Activated CD8-positive, alpha-beta memory T cell treated with anti-CD3 and anti-CD28 coated beads, Interleukin-2, amount 50 U/mL, for 24 hours (primary cell): ENCODE measurements around the gene CDH26.
"Not testable (repeated sequence)": the region's sequence is repeated elsewhere in the genome, so short reads cannot be mapped to it uniquely, and the experiment has no call there.

Experiments
- DNase-seq: peaks from one replicate; pipeline ENCODE4 v3.0.0-alpha.2; 2020; ENCODE audit errors: extremely low read depth

CDH26 gene

GRCh38 chr20:59940956-59941294, 17.3 kb upstream of the CDH26 start:
- DNase-seq: no peak

DNA sequence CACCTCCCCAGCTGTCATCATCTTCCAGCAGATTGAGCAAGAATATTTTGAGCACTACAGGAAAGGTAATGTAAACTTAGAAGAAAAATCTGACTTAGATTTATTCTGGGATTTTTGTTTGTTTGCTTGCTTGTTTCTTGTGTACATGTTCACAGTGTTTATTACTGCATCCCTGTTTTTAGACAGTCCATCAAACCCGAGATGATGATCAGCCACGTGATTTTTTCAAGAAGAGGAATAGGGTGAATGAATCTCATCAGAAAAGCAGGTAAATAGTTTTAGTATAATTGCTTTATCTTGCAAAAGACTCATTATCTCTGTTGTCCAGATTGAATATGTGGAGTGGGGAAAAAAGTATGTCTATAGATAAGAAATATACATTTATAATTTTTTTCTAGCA, 16.0 kb upstream of the CDH26 start:
- no peak for DNase-seq

GRCh38 chr20:59944726-59945125, 13.5 kb upstream of the CDH26 start:
- no peak for DNase-seq

DNA sequence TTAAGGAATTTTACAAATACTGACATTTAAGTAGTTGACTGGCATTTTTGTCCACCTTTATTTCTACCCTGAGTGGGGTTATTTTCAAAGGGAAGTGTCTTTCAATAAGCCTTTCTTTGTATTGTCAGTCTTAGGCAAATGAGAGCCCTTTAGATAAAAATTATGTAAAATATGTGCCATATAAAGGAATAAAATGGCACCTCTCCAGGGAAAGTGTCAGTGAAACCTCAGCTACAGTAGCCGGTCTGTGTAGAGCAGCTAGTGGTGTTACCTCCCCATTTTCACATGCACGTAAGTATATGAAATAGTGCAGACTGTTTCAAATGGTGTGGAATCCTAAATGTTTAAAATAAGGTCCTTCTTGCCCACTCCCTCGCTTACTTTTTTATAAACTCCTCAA, 13.0 kb upstream of the CDH26 start:
- no peak for DNase-seq

DNA sequence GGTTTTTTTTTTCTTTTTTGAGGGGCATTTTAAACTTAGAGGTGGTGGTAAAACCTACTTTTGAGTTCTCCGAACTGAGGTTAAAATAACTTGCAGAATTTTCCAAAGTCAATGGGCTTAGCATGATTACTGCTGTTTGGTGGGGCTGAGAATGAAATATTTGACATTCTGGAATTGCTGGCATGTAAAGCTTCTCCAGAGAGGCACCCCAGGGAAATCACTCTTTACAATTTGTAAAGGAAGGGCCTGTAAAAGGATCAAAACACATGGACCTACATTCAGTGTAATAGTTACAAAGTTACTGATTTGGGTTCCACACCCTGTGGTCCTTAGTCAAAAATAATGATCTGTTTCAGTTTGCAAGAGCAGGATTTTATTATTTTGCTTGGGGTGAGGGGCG, 12.5 kb upstream of the CDH26 start:
- DNase-seq: no peak

DNA sequence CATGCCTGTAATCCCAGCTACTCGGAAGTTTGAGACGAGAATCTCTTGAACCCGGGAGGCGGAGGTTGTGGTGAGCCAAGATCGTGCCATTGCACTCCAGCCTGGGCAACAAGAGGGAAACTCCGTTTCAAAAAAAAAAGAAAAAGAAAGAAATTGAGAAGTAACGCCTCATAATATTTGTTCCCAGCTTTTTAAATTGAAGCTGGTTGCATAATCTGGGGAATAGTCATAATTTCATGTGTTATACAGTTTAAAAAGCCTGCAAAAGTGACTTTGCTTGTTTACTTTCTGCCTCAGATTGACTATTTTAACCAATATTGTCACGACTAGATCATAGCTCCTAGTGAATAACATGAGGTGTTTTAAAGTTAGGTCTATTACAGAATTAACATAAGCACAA, 10.8 kb upstream of the CDH26 start:
- no peak for DNase-seq

- no peak for DNase-seq
Measured at GRCh38 chr20:59948212-59948611, 10.0 kb upstream of the CDH26 start.

DNA sequence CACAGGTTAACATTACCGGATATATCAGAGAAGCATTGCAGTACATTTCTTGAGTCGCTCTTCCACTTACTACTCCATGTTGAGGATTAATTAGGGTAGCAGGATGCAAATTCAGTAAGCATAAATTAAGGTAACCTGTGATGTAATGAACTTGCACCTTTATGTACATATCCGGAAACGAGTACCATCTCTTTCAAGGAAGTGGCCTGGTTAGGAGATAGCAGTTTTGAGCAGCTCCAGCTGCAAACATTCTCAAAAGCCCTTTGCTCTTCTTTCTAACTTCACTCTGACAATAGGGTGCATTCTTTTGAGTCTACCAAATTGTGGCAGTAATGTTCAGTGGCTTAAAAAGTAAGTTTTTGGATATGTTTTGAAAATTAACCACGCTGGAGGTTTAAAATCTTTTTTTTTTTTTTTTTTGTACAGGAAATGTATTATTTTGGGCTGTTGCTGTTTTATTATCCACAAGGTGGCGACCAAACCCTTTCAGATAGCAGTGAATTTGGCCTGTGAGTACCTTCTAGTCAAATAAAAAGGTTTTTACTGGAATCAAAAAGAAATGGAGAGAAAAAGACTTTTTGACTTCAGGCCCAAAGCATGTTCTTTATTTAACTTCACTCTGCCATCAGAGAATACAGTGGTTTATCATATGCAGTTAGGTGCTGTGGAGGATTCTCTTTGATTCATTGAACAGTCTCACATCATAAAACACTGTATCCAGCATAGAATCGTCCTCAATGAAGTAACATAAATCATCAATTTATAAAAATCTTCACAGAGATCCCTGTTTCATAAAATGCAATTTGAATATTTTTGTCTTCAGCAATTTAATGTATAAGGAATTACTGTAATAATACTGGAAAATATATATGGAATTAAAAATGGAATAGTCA, 9.1 kb upstream of the CDH26 start:
- DNase-seq: no peak

DNA sequence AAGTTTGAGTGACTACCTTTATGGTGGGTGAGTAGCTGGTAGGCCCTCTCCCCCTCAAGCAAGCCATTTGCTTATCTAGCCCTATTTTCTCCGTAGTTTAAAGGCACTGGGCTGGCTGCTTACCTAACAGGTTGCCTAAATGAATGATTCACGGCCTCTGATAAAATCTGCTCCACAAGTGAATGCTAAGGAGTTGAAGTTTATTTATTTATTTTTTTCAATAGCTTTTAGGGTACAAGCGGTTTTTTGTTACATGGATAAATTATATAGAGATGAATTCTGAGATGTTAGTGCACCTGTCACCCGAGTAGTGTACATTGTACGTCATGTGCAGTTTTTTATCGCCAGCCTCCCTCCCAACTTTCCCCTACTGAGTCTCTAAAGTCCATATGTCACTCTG, 8.3 kb upstream of the CDH26 start:
- no peak for DNase-seq

DNA sequence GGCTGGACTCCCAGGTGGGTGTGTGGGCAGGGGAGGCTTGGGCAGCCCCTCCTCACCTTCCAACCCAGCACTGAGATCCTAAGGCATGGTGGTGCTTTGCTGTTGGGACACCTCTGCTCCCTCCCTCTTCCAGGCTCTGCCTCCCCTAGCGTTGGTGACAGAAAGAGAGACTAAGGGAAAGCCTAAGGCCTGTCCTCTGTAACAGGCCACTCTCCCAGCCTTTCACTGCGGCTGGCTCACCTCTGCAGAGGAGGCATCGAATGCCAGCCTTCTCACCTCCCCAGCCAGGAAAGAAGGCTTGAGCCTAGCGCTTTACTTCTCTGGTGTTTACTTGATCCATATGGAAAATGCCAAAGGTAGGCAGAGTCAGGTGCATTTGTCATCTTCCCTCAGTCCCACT, 3.5 kb upstream of the CDH26 start:
- no peak for DNase-seq

GRCh38 chr20:59955131-59955796, 3.0 kb upstream of the CDH26 start:
- no peak for DNase-seq

DNA sequence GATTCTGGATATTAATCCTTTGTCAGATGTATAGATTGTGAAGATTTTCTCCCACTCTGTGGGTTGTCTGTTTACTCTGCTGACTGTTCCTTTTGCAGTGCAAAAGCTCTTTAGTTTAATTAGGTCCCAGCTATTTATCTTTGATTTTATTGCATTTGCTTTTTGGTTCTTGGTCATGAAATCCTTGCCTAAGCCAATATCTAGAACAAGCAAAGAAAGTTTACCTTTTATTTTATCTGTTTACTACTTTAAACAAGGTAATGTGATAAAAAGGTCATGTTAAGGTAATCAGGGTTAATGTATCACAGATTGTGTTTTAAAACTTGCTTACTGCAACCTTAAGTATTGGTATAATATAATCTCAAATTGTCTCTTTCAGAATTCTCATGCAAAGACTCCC, 655 bp upstream of the CDH26 start:
- not testable (repeated sequence) for DNase-seq

DNA sequence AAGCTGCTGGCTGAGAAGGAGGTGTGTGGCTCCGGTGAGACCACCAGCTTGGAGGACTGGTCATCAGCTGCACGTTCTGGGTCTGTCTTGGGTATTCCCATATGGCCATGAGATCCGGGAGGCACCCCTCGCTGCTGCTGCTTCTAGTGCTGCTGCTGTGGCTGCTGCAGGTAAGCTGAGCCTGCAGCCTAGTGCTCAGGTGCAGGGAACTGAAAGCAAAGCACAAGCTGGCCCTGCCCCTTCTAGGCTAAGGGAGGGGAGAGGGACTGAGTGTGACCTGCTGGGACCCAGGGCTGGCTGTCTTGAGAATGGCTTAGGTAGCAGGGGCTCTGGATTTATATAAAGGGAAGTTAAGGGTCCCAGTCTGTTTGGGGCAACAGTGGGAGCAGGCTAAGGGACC, 403 bp downstream of the CDH26 start:
- no peak for DNase-seq

DNA sequence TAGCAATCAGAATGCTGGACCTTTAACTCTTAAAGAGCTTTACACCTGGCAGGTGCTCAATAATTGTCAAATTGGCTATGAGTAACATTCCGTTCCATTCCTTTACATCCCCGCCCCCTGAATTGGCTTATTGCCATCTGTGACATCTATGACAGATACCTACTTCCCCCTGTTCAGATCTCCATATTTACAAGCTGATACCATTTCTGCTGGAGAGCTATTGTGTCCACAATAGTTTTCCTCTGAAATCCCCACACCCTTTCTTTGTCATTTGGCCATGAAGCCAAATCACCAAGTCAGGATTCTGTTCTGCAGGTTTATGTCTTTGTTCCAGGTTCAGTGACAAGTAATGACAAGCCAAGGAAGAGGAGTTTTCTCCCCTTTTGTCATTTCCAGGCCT, 3.2 kb downstream of the CDH26 start:
- no peak for DNase-seq

GRCh38 chr20:59962155-59962554, 3.9 kb downstream of the CDH26 start:
- DNase-seq: no peak

- DNase-seq: no peak
Measured at GRCh38 chr20:59966428-59966827, 8.2 kb downstream of the CDH26 start.

- DNase-seq: no peak
Measured at GRCh38 chr20:59971428-59971827, 13.2 kb downstream of the CDH26 start.

DNA sequence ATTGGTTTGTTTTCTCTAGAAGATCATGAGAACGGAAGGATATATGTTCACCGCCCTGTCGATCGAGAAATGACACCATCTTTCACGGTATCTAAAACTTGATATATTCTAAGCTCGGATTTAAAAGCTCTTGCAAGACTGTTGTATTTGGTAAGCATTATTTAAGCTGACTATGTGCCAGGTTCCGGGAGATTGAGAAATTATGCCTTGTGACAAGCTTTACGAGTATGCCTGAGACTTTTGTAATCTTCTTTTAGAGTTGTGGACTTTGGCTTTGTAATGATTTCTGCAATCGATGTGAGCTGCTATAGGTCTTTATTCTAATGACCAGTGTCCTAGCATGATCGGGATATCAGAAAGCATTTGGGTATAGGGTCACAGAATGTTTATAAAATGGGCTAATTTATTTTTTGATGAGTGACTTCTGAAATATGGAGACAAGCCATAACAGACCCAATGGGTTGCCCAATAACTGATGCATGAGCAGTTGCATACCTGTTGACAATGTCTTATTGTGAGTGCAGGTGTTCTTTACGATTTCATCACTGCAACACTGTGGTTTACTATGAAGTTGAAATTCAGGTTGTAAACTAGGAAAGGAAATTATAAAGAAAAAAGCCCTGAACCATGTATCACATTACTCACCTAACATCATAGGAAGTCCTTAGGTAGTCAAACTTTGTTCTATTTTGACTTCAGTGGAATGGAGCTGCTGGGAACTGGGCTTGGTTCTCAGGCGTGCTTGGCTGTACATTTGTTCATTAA, 14.0 kb downstream of the CDH26 start:
- no peak for DNase-seq

DNA sequence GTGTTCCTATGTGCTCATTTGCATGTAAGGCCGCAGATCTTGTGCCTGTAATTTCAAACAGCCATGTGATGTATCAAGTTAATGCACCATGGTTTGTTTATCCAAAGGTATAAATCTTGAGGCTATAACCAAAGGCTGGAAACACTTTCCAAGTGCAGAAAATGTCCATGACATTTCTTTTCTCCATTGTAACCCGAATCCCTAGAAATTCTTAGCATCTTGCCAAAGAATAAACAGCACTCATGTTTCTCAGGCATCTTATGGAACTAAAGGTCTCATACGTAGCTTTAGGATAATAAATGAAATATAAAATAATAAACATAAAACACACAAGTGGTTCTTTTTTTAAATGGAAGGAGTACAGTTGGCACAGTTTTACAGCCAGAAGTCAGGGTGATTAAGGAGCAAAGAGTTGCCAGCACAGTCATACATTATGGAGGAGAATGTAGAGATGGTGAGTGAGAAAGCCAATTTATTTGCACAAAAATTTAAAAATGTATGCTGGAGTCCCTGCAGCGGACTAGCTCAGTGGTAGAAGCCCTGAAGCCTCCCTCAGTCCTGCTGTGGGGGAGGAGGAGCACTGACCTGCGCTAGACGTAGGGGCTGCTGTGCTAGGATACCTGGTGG, 18.0 kb downstream of the CDH26 start:
- DNase-seq: no peak

DNA sequence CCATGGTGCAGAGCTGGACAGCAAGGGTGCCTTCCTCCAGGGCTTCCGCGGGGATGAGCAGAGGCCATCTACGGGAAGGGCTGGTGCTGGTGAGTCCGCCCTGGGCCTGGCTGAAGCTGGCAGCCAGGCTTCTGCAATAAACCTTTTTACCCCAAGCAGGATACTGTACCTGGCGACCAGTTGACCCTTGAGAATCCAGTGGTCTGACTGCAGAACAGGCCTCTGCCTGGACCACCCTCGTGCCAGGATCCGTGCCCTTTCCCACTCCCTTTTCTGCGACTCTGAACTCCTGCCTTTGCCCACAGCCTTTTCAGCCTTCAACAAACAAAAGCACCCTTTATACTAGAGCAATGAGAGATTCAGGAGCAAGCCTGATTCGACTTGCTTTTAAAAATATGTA, 18.9 kb downstream of the CDH26 start:
- DNase-seq: no peak

GRCh38 chr20:59983076-59983475, 24.9 kb downstream of the CDH26 start:
- DNase-seq: no peak

DNA sequence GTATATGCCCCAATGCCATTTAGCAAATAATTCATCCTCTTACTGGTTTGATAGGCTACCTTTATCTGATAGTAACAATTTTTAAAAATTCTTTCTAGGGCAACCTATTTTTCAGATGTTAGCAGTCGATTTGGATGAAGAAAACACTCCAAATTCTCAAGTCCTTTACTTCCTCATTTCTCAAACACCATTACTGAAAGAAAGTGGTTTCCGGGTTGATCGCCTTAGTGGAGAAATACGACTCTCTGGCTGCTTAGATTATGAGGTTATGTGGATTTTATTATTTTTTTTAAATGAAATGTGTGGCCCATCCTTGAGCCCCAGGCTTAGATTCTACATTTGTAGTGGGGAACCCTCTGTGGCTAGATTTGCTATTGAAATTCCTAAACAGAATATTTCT, 26.3 kb downstream of the CDH26 start:
- DNase-seq: no peak
